Stimulated activated CD4-positive, alpha-beta T cell treated with anti-CD3 and anti-CD28 coated beads, Interleukin-1b, Interleukin-23, amount 100 ng/mL, for 4 hours (primary cell): Measurements from ENCODE around the gene VIT.

Experiments
- DNase-seq, 2 donors: peaks; one replicate each; pipeline ENCODE4 v3.0.0-alpha.2; 2020; ENCODE audit warnings: low read depth in 2 of 2

VIT gene

GRCh38 chr2:36710858-36711515 lies 14.5 kb downstream of the VIT start:
- no peak for DNase-seq

GRCh38 chr2:36711741-36712314 lies 15.3 kb downstream of the VIT start:
- no peak for DNase-seq

GRCh38 chr2:36713310-36713709 lies 16.8 kb downstream of the VIT start:
- DNase-seq: no peak

DNA sequence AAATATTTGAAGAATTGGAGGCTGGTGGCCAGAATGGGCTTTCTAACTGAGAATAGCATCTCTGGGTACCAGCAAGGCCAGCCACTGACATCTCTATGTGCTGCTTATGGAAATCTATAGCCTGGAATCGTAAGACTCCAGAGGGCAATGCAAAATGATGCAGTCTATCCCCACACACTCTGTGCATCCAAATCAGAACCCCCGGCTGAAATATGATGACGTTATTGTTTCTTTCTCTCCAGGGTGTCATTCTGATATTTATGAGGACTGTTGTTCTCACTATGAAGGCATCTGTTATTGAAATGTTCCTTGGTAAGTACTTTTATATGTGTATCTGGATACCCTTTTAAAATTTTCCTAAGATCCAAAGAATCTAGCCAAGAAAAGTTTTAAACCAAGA lies 19.6 kb downstream of the VIT start:
- DNase-seq: no peak

DNA sequence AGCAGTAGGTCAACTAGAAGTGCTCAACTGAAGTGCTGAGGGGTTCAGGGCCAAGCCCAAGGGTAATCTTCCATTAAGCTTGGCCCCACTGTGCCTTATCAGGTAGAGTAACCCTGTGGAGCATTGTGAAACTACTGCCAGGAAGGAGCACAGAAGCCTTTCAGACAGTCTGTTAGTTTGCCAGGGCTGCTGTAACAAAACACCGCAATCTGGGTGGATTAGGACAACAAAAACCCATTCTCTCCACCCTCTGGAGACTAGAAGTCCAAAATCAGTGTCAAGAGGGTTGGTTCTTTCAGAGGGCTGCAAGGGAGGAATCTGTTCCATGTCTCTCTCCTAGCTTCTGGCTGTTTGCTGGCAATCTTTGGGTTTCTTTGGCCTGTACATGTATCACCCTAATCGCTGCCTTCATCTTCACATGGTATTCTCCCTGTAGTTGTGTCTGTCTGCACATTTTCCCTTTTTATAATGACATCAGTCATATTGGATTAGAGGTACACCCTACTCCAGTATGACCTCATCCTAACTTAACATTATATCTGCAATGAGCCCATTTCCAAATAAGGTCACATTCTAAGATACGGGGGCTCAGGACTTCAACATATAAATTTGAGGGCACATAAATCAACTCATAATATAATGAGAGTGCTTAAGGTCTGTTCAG lies 21.2 kb downstream of the VIT start:
- no peak for DNase-seq

DNA sequence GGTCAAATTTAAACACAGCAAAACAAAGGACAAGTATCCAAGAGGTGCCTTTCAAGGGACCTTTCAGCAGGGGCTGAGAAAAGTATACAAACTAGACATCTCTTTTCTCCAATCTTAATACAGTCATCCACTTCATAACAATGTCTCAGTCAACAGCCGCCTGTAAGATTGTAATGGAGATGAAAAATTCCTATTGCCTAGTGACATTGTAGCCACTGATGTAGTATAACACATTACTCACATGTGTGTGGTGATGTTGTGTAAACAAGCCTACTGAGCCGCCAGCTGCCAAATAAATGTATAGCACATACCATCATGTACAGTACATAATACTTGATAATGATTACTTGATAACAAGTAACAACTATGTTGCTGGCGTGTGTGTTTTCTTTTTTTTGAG lies 31.0 kb downstream of the VIT start:
- DNase-seq: no peak

DNA sequence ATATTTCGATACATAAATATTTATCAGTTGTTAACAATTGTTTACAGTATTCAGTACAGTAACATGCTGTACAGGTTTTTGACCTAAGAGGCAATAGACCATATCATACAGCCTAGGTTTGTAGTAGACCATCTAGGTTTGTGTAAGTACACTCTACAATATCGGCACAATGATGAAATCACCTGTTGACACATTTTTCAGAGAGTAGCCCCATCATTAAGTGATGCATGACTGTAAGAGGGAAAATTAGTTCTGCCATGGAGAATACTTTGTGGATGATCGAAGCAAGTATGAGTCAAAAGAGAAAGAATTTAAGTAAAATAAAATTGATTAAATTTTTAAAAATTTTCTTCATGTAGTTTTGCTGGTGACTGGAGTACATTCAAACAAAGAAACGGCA lies 32.6 kb downstream of the VIT start:
- DNase-seq: no peak

DNA sequence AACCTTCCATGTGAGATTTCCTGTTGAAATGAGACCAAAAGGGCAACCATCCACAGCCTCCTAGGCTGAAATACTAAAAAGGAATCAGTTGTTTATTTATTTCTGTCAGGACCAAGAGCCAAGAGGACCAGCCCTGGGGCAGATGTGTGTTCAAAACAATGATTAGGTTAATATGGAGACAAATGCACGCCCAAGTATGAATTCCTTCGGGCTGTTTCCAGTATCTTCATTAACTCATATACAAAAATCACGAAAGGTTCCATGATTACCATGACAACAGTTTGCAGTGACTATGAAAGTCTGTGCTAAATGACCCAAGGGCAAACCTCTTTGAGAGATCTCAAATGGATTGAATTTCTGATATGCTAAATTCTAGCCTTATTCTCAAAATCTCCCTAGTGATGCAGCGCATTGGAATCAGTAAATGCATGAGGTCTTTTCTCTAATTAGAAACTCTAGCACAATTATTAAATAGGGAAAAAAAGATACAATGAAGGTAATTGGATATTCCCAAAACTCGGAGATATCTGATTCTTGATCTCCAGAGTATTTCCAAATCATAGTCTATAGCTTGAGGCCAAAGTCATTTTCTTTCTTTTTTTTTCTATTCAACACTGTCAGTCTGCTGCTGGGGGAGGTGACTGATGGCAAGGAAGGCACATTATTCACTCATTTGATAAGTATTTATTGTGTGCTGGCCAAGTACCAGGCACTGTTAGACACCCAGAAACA lies 35.6 kb downstream of the VIT start:
- no peak for DNase-seq

DNA sequence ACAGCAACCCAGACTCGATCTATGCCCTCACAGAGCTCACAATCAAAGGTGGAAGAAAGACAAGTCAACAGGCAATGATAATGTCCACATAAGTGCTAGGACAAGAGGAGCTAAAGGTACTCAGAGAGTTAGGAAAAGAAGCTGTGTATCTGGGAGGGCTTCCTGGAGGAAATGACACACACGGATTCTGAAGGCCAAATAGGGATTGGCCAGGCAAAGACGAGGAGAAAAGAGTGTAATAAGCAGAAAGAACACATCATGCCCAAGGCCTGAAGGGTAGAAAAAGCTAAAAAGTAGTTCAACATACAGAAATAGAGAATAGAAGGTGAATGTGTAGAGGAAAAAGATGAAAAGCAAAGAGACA lies 36.1 kb downstream of the VIT start:
- no peak for DNase-seq

GRCh38 chr2:36733215-36733614 lies 36.7 kb downstream of the VIT start:
- no peak for DNase-seq

- DNase-seq: no peak
Observed at GRCh38 chr2:36734304-36734703, 37.8 kb downstream of the VIT start.

DNA sequence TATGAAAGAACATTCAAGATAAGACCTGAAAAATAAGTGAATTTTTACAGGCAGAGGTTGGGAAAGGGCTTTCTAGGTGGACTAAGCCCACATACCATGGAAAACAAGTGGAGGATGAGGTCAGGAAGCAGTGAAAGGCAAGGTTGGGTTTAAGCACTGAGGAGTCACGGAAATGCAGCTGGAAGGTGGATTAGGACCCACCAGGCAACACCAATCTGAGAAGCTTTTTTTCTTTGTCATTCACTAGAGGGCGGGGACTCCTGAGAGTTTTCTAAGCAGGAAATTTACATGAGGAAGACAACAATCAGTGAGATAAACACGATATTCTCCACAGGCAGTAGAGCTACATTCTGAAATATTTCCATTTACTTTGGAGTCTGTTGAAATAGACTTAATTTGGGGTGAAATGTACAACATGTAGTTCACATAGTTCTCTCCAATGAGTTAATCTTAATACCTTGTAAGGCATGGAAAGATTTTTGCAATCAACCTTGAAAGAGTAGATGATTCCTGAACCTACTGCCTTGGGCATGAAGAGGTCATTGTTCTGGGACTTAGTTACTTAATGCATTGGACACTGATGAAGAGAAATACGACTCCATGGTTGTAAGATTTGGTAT lies 40.7 kb downstream of the VIT start:
- no peak for DNase-seq

DNA sequence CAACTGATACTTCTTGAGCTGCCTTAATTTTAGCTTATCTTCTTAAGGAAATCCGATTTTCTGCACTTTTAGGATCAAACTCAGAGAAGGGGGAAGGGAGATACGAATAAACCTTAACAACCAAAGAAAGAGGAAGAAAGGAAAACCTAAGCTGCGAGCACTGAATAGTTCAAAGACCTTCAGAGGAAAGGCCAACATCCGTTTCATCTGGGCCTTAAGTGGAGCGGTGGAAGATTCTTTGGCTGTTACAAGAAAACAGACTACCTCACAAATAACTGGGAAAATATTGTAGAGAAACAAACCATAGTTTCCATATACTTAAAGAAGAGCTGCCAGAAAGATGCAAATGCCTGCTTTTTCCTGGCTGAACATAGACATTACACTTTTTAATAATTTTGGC lies 43.6 kb downstream of the VIT start:
- no peak for DNase-seq

GRCh38 chr2:36741188-36741837 lies 44.8 kb downstream of the VIT start:
- DNase-seq: no peak

DNA sequence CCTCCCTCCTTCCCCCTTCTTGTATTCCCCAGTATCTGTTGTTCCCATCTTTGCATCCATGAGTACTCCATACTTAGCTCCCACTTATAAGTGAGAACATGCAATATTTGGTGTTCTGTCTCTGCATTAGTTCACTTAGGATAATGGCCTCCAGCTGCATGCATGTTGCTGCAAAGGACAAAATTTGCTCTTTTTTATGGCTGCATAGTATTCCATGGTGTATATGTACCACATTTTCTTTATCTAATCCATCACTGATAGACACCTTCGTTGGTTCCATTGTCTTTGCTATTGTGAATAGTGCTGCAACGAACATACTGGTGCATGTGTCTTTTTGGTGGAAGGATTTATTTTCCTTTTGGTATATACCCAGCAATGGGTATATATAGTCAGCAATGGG lies 47.4 kb downstream of the VIT start:
- DNase-seq: no peak

DNA sequence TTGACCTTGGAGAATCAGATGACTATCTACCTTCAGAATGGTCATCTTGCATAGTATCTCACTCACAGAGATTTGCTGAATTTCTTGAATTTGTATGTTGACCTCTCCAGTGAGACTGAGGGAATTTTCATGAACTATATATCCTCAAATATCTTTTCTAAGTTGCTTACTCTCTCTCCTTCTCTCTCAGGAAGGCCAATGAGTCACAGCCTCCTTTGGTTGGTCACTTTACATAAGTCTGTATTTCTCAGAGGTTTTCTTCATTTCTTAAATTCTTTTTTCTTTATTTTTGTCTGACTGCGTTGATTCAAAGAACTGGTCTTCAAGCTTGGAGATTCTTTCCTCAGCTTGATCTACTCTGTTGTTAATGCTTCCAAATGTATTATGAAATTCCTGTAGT lies 51.7 kb downstream of the VIT start:
- no peak for DNase-seq

DNA sequence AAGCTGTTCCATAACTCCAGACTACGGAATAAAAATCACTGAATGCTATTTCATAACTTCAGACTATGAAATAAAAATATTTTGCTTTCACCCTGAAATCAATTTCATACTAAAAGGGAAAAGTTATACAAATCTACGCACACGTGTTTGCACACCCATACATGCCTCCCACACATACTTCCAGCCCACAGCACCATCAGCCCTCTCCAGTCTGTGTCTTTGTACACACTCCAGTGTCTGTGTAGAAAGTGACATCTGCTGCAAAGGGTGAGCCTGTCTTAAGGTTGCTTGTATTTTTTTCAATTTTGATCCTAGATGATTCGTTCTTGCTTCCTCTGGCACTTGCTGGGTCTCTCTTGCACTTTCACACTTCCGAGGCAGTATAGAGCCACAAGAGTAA lies 53.6 kb downstream of the VIT start:
- no peak for DNase-seq

- no peak for DNase-seq
Observed at GRCh38 chr2:36753706-36754221, 57.3 kb downstream of the VIT start.

DNA sequence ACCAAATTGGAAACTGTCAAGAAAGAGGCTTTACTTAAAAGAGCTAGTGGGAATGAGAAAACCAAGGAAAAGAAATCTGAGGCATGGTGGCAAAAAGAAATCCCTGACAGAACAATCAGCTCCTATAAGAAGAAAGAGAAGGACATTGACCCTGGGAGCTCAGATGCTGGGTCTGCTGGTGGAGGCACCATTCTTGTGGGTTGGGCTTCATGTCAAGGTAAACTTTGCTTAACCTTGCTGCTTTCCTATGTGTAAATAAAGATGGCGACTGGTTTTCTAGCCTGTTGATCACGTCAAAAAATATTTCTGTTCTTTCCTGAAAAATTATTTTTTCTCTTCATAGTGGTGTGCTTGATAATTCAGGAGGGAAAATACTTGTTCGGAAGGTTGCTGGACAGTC lies 58.1 kb downstream of the VIT start:
- no peak for DNase-seq

DNA sequence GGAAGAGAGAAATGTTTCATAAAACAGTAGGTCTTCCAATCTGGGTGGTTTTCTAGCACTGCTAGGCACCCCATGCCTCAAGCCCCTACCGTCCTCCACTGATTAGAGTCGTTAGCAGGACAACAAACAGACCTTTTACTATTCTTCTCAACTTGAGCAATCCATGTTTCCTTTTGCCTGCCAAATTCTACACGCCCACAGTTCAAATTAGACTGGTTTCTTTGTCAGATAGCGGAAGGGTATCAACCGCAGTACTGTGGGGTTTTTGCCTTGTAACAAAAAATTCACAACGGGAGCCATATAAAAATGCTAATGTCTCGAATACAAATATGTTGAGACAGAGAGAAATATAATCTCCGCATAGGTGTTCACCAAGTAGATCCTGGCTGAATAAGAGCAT lies 59.9 kb downstream of the VIT start:
- DNase-seq: no peak

DNA sequence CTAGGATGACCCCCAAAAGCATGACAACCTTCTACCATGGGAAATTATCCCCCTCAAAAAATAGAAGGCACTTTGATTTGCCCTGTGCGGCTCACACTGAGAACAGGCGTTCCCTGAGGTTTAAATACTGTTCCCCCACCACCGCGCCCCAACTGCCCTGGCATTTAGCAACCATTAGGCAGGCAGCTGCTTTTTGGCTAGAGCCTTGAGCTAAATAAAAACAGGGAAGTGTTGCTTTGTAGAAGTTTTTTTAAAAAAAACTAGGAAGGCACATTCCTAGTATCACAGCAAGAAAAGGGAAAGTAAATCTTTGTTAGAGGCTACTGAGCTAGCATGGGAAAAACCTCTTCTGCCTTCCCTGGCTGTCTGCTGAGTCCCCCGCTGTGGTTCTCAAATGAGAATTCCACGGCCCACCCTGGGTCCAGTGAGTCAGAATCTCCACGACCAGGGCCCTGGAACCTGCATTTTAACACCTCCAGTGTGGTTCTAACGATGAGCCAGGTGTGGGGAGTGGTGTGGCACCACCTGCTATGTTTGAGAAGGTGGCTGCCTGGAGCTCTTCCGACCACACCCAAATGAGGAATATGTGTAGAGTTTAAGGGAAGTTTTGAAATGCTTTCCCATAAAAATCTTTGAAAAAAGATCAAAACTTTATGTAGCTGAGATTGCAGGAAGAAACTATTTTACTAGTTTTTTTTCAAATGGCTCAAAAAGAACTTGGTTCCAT lies 66.4 kb downstream of the VIT start:
- DNase-seq: no peak
